B cell (primary cell): Measurements from ENCODE around the gene PAM16.

ENCODE experiments used
- CTCF ChIP-seq: fragments of 200-600 bp; IDR thresholded peaks from one replicate; pipeline ENCODE4 v1.8.0; 2022; ENCODE audit warnings: antibody characterized with exemption, mild to moderate bottlenecking
- EZH2 ChIP-seq: IDR thresholded peaks from 2 replicates; pipeline ENCODE4 v1.6.1; 2012; ENCODE audit warnings: borderline replicate concordance, low read depth, mild to moderate bottlenecking, moderate library complexity, low read length; ENCODE audit not compliant: insufficient read depth, poor library complexity, severe bottlenecking

- TF ChIP-seq EZH2, result no peak
- no peak for TF ChIP-seq CTCF
Measured at GRCh38 chr16:4353675-4354074, 2.6 kb upstream of the PAM16 start.
